Measurements from ENCODE around the gene PTH2.

Gene PTH2

GRCh38 chr19:49409441-49410029 is 13.7 kb downstream of the PTH2 start:
- no peak for DNase-seq

DNA sequence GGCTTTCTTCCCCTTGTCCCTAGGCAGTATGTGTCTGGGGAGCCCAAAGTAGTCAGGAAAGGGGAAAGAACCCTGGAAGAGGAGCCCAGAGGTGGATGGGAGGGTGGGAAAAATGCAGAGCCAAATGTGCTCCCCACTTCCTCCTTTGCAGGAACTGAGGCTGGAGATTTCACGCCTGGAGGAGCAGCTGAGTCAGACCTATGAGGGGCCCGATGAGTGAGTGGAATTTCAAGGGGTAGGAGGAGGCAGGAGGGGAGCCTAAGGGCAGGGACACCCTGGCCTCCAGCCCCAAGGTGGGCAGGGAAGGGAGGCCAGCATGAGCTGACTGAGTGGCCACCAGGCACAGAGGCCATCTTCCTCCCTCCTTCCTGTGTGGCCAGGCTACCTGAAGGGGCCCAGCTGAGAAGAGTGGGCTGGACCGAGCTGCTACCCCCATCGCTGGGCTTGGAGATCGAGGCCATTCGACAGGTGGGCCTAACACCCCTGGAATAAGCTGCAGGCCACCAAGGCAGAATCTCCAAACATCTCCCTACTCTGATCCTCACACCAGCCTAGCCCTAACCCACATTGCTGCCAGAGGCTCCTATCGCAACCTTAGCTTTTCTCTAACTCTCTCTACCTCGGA is 14.3 kb downstream of the PTH2 start:
- DNase-seq: no peak

DNA sequence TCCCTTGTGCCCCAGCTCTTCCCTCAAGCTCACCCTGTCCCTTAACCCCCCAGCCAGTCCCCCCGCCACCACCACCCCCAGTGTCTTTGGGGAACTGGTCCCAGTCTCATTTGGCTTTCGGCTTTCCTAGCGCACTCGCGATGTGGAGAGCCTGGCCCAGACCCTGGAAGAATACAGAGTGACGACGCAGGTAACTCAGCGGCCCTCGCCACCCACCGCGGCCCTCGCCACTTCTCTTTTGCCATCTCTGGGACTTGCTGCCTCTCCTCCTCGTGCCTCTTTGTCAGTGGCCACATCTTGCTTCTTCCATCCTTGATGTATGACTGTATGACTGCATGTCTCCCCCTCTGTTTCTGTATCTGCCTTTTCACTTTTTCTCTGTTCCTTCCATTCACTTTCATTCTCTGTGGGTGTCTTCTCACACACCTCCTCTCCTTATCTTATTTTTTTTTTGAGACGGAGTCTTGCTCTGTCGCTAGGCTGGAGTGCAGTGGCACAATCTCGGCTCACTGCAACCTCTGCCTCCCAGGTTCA is 15.7 kb downstream of the PTH2 start:
- DNase-seq: no peak

- DNase-seq: no peak
Measured at GRCh38 chr19:49407079-49407478, 16.2 kb downstream of the PTH2 start.

- DNase-seq: no peak
Measured at GRCh38 chr19:49403404-49404187, 19.6 kb downstream of the PTH2 start.

DNA sequence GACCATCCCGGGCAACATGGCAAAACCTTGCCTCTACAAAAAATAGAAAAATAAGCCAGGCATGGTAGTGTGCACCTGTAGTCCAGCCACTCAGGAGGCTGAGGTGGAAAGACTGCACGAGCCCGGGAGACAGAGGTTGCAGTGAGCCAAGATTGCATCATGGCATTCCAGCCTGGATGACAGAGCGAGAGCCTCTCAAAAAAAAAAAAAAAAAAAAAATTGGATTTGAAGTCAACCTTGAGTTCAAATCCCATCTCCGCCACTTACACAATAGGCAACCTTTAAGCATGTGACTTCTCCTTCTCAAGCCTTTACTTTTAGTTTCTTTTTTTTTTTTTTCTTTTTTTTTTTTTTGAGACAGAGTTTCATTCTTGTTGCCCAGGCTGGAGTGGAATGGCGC is 23.2 kb downstream of the PTH2 start:
- no peak for DNase-seq

DNA sequence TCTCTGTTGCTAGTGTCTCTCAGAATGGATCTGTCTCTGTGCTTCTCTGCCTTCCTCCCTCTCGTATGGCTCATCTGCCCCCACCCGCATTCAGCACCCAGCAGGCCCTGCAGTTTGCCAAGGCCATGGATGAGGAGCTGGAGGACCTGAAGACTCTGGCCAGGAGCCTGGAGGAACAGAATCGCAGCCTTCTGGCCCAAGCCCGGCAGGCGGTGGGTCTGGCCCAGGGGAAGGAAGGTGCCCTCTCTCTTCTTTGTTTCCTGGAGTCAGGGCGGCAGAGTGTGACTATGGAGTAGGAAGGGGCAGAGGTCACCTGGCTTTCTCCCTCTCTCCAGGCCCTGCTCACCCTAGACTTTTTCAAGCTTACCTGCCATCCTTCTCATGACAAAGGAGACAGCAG is 24.3 kb downstream of the PTH2 start:
- DNase-seq: no peak

DNA sequence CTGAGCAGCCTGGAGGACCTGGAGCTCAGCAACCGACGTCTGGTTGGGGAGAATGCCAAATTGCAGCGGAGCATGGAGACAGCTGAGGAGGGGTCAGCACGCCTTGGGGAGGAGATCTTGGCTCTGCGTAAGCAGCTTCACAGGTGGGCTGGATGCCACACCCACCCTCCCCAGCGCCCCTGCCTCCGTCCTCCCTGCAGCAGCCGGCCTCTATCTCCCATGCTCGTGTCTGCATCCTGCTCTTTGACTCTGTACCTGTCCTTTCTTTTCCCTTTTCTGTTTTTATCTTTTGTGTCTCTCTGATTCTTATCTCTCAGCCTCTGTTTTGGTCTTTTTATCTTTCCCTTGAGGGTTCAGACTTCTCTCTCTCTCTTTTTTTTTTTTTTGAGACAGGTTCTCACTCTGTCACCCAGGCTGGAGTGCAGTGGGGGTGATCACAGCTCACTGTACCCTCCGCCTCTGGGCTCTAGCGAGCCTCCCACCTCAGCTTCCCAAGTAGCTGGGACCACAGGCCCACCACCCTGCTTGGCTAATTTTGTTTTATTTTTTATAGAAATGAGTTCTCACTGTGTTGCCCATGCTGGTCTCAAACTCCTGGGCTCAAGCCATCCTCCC is 25.1 kb downstream of the PTH2 start:
- no peak for DNase-seq

- no peak for DNase-seq
Measured at GRCh38 chr19:49396738-49397505, 26.3 kb downstream of the PTH2 start.

DNA sequence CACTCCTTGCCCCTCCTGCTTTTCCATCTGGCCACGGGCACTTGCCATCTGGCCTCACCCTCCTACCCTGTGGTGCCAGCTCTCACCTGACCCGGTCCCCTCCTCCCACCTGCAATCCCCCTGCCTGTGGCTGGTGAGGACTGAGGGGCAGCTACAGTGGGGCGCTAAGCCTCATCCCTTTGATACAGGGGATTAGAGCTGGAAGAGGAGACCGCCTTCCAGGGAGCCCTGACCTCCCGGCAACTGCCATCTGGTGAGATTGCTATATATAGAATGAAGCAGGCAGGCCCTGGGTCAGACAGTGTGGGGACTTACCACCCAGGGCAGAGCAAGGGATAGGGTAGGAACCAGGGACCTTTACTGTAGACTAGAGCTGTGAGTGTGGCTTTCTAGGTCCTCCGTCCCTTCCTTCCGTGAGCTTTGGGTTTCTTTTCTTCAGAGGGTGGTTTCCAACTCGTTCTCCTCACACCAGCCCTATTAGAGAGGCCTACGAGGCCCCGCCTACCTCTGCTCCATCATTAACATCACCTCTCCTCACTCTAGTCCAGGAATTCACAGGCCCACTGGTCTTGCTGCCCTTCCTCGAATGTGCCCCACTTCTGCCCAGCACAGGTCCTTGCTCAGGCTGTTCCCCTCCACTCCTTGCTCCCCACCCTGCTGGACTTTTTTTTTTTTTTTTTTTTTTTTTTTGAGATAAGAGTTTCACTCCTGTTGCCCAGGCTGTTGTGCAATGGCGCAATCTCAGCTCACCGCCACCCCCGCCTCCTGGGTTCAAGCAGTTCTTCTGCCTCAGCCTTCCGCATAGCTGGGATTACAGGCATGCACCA is 27.4 kb downstream of the PTH2 start:
- DNase-seq: no peak

- DNase-seq: no peak
Measured at GRCh38 chr19:49393881-49394280, 29.4 kb downstream of the PTH2 start.

DNA sequence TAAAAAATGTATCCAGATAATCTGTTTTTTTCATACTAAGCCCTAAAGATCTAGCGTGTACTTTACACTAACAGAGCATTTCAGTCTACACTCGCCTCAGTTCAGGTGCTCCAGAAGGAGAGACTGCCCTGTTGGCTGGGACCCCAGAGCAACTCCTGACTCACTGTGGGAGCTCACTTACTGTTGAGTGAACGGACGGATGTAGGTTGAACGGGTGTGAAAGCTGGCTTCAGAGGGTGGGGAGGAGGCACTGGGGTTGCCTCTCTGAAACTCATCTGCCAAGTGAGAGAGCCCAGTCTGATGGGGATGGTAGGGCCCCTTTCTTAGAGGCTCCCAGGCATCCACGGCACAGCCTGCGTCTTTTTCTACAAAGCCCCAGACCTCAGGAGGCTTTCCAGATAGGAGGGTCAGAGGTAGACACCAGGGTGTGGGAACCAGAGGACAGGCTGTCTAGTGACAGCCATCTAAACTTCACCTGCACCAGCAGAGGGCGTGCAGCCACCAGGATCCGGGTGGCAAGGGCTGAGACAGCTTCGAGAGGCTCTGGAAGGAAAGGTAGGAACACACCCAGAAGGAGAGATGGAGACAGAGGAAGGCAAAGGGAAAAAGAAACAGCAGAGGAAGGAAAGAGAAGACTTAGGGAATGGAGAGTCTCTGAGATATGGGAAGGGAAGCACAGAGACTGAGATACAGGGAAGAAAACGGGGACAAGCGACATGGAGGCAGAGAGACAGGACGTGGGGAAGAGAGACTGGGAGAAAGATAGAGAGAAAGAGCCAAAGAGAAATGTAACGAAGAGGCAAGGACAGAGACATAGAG is 31.5 kb downstream of the PTH2 start:
- peak; percentile 78 for DNase-seq

DNA sequence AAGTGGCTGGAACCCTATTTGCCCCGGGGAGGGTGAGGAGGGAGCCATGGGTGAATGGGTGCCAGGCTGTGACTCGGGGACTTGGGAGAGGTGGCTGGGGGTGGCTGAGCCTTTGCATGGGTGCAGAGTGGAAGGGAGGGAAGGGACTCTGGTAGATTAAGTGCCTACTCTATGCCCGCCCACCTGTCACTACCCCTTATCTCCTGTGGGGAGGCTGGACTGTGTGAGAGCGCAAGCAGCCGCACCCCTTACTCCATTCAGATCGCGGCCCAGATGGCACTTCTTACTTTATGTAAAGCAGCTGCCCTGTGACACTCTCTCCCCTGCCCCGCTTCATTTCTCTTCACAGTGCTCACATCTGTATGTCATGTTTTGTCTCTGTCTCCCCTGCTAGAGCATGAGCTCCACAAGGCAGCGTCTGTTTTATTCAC is 32.3 kb downstream of the PTH2 start:
- DNase-seq: no peak

DNA sequence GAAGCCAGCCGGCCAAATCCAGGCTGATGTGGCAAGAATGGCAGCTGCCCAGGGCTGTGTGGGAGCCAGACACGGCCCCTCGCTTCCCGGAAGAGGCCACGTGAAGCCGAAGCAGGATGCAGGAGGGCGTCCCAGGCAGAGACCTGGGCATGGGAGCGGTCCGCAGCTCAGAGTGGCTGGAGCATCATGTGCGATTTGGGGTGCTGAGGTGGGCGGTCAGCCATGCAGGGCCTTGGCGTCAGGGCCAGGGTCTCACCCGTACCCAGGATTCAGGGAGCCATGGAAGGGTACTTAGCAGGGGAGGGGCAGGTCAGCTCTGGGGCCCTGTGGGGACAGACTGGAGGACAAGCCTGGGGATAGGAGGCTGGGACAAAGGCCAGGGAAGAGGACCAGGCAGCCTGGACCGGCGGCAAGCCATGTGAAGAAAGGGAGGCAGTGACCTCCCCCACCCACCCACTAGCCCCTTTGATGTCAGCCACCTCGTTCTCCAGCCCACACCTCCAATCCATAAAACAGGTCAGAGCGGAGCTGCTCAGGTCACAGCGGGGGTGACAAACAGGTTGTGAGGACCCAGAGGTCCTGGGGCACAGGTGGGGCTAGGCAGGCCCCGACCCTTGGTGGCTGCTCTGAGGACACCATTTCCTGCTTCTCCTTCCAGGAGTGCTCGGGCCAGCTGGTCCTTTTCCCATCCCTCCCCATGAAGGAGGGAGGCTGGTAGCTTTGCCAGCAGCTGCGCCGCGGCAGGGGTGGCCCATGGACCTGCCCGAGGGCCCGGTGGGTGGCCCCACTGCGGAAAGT is 32.9 kb downstream of the PTH2 start:
- no peak for DNase-seq

DNA sequence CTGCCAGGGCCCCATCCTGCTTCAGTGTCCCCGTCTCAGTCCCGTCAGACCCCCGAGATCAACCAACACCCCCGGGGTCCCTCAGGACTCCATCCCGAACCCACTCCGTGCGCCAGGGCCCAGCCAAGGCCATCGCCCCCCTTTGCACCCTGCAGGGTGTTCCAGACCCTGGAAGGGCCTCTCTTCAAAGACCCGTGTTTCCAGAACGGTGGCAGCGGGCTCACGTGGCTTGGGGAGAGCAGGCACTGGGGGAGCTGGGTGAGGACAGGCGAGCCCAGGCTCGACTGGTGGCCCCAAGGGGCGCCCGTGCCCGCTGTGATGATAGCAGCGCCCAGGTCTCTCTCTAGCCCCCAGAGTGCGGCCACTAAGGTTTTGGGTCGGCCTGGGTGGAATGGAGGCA is 33.8 kb downstream of the PTH2 start:
- DNase-seq: no peak

DNA sequence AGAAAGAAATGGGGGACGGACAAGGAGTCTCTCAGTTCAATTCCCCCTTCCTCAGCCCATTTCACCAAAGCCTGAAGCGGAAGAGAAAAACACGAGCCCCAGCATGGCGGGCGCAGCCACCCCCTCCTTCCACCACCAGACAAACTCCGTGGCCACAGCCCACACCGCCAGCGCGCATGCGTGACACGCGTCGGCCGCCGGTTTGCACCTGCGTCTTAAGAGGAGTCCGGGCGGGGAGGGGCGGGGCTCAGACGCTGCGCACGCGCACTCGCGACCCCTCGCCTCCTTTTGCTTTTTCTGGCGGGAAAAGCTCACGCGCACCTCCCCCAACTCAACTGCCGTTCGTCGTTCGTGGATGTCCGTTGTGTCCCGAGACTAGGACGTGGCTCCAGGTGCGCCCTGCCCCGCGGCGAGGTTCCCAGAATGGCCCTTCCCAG is 35.3 kb downstream of the PTH2 start, which contains the start of gene KASH5:
Gene KASH5 (plus strand): TSS at position 314 of the 437 bp plus-strand sequence. CDS start 2,635 bp downstream, outside the sequence.
- peak; percentile 78 for DNase-seq

GRCh38 chr19:49383599-49383998 is 39.6 kb downstream of the PTH2 start:
- DNase-seq: no peak

GRCh38 chr19:49382639-49383038 is 40.6 kb downstream of the PTH2 start:
- DNase-seq: no peak

DNA sequence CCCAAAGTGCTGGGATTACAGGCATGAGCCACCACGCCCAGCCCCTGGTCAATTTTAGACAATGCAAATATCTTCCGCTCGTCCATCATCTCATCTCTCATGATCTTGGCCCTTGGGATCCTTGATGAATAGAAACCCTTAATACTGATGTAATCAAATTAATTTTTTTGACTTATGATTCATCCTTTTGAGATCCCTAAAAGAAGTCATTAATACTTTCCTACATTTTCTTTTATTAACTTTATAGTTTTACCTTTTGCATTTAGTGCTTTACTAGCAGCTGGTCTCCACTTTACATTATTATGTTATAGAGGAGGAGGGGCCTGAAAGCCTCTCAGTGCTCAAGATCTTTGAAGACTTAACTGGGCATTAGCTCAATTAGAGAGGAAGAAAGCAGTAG is 42.9 kb downstream of the PTH2 start:
- no peak for DNase-seq

DNA sequence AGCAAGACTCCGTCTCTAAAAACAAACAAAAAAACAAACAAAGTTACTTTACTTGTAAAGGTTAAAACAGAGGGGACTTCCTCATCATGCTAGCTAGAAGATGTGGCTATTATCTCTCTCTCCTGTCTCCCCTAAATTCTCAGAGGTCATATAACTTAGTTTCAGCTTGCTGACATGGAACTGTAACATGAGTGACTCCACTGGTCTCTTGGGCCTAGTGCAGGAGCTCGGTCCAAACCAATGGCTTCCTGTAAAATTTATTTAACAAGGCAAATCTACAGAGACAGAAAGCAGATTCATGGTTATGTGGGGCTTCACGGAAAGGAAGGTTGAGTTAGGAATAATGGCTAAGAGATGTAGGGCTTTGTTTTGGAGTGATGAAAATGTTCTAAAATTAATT is 44.7 kb downstream of the PTH2 start:
- DNase-seq: no peak
